IMR-90 (cell line): ENCODE measurements around the gene IL17B. TPM values are rescaled to one million over a fixed set of nuclear protein-coding genes. Genes with fewer than 3 reads are reported as not detected.
A peak's percentile ranks its signal among the peaks of the same experiment; 100 is the strongest.

Experiments used
- ATAC-seq: fragments of 200-7000 bp; cut with Tn5 transposase; 2 replicates; pipeline ENCODE4 v1.9.1; 2020; ENCODE audit warnings: low read depth, mild to moderate bottlenecking, moderate library complexity
- BruUV-seq: library from RNA; stranded (reverse); fragments of 400-500 nt; replicated peaks from 2 replicates; lab custom pipeline; 2021; lab: Mats Ljungman, UMichigan
- CTCF ChIA-PET: fragments of 300-600 bp; formaldehyde crosslinking; extraction: SDS; loops from one replicate; lab custom pipeline; 2021; ENCODE audit warnings: antibody characterized with exemption; lab: Yijun Ruan, JAX
- POLR2A ChIA-PET: fragments of 300-600 bp; sonication (Branson Sonifier 250); formaldehyde crosslinking; loops from one replicate; lab custom pipeline; 2022; ENCODE audit warnings: antibody characterized with exemption; ENCODE audit not compliant: unreplicated experiment; lab: Charles Lee
- DNase-seq: peaks from one replicate; pipeline ENCODE4 v3.0.0; 2013
- H2AFZ ChIP-seq: replicated peaks from 2 replicates; pipeline ENCODE3; 2013; ENCODE audit warnings: low read length, mild to moderate bottlenecking; ENCODE audit not compliant: poor library complexity
- H2AK5ac ChIP-seq: 2 replicates; pipeline ENCODE4 v1.6.1; 2013; ENCODE audit warnings: low read depth, low read length, inconsistent platforms
- H2AK9ac ChIP-seq: replicated peaks from 2 replicates; pipeline ENCODE3; 2013; ENCODE audit warnings: mild to moderate bottlenecking, low read depth, low read length, moderate library complexity; ENCODE audit not compliant: poor library complexity
- H2BK120ac ChIP-seq: 2 replicates; pipeline ENCODE4 v1.6.1; 2013; ENCODE audit warnings: low read depth, low read length, inconsistent platforms
- H2BK15ac ChIP-seq: 3 replicates; pipeline ENCODE4 v1.6.1; 2013; ENCODE audit warnings: low read depth, low read length, inconsistent platforms
- H2BK20ac ChIP-seq: 2 replicates; pipeline ENCODE4 v1.6.1; 2013; ENCODE audit warnings: low read depth, mild to moderate bottlenecking, inconsistent platforms, low read length, moderate library complexity
- H2BK5ac ChIP-seq: 2 replicates; pipeline ENCODE4 v1.6.1; 2013; ENCODE audit warnings: mild to moderate bottlenecking, low read depth, low read length, inconsistent platforms; ENCODE audit not compliant: poor library complexity, severe bottlenecking
- H3K14ac ChIP-seq: replicated peaks from 2 replicates; pipeline ENCODE4 v1.6.1; 2013; ENCODE audit warnings: low read depth, low read length, inconsistent platforms
- H3K18ac ChIP-seq: 2 replicates; pipeline ENCODE4 v1.6.1; 2013; ENCODE audit warnings: low read depth, low read length, control low read depth
- H3K23ac ChIP-seq: 2 replicates; pipeline ENCODE4 v1.6.1; 2013; ENCODE audit warnings: low read depth, low read length, inconsistent platforms
- H3K27ac ChIP-seq: 2 replicates; pipeline ENCODE4 v1.5.1; 2013; ENCODE audit warnings: mild to moderate bottlenecking, control low read depth, low read length; ENCODE audit not compliant: insufficient read depth
- H3K27me3 ChIP-seq: 2 replicates; pipeline ENCODE4 v1.6.1; 2013; ENCODE audit warnings: low read length; ENCODE audit not compliant: control insufficient read depth, insufficient read depth
- H3K36me3 ChIP-seq: 2 replicates; pipeline ENCODE4 v1.6.1; 2013; ENCODE audit warnings: low read length, mixed read lengths; ENCODE audit not compliant: control insufficient read depth, insufficient read depth
- H3K4ac ChIP-seq: 2 replicates; pipeline ENCODE4 v1.6.1; 2013; ENCODE audit warnings: low read depth, low read length, inconsistent platforms
- H3K4me1 ChIP-seq: 2 replicates; pipeline ENCODE4 v1.6.1; 2013; ENCODE audit warnings: low read length, mixed read lengths; ENCODE audit not compliant: control insufficient read depth, insufficient read depth
- H3K4me2 ChIP-seq: 2 replicates; pipeline ENCODE4 v1.6.1; 2013; ENCODE audit warnings: low read depth, mild to moderate bottlenecking, control low read depth, low read length, moderate library complexity
- H3K4me3 ChIP-seq: 2 replicates; pipeline ENCODE4 v1.5.1; 2013; ENCODE audit warnings: low read depth, mild to moderate bottlenecking, control low read depth, low read length, moderate library complexity; ENCODE audit not compliant: insufficient read depth
- H3K56ac ChIP-seq: 2 replicates; pipeline ENCODE4 v1.6.1; 2013; ENCODE audit warnings: low read length, inconsistent platforms; ENCODE audit not compliant: insufficient read depth; ENCODE audit errors: extremely low read depth
- H3K79me1 ChIP-seq, 2 experiments: 2 replicates each; pipeline ENCODE4 v1.6.1; 2013; ENCODE audit warnings: low read length in 2 of 2, inconsistent platforms in 1 of 2, low read depth in 1 of 2
- H3K9ac ChIP-seq: 2 replicates; pipeline ENCODE4 v1.6.1; 2013; ENCODE audit warnings: low read depth, low read length, control low read depth
- H3K9me1 ChIP-seq: 2 replicates; pipeline ENCODE4 v1.6.1; 2013; ENCODE audit warnings: low read length, inconsistent platforms; ENCODE audit not compliant: insufficient read depth
- H3K9me3 ChIP-seq: 2 replicates; pipeline ENCODE4 v1.6.1; 2013; ENCODE audit warnings: low read length; ENCODE audit not compliant: control insufficient read depth, insufficient read depth
- H4K20me1 ChIP-seq: 2 replicates; pipeline ENCODE4 v1.6.1; 2013; ENCODE audit warnings: low read length, inconsistent platforms; ENCODE audit not compliant: insufficient read depth
- H4K5ac ChIP-seq: 2 replicates; pipeline ENCODE4 v1.6.1; 2013; ENCODE audit warnings: mild to moderate bottlenecking, low read depth, low read length, control low read depth
- H4K8ac ChIP-seq, 2 experiments: 2 replicates each; pipeline ENCODE4 v1.6.1; 2013; ENCODE audit warnings: low read depth in 2 of 2, low read length in 2 of 2, control low read depth in 1 of 2, inconsistent platforms in 1 of 2
- H4K91ac ChIP-seq: 2 replicates; pipeline ENCODE4 v1.6.1; 2013; ENCODE audit warnings: low read depth, low read length, inconsistent platforms; ENCODE audit not compliant: insufficient read depth
- BHLHE40 ChIP-seq: fragments of 150-350 bp; IDR thresholded peaks from 2 replicates; pipeline ENCODE4 v1.6.1; 2016; ENCODE audit warnings: mild to moderate bottlenecking, low read depth, low read length
- CEBPB ChIP-seq: IDR thresholded peaks from 2 replicates; pipeline ENCODE4 v1.6.1; 2012; ENCODE audit warnings: low read depth, low read length, improper control_type of control experiment
- CHD1 ChIP-seq: IDR thresholded peaks from 2 replicates; pipeline ENCODE4 v1.6.1; 2012; ENCODE audit warnings: low read depth, low read length, improper control_type of control experiment
- FOS ChIP-seq: fragments of 150-350 bp; IDR thresholded peaks from 2 replicates; pipeline ENCODE4 v1.6.1; 2016; ENCODE audit warnings: low read depth, low read length
- MAFK ChIP-seq: IDR thresholded peaks from 2 replicates; pipeline ENCODE4 v1.6.1; 2012; ENCODE audit warnings: low read depth, low read length, improper control_type of control experiment
- MAZ ChIP-seq: IDR thresholded peaks from 2 replicates; pipeline ENCODE4 v1.6.1; 2012; ENCODE audit warnings: low read depth, mild to moderate bottlenecking, low read length, improper control_type of control experiment, moderate library complexity, borderline replicate concordance
- MXI1 ChIP-seq: IDR thresholded peaks from 2 replicates; pipeline ENCODE4 v1.6.1; 2012; ENCODE audit warnings: low read depth, mild to moderate bottlenecking, low read length, moderate library complexity, borderline replicate concordance
- NFE2L2 ChIP-seq: fragments of 150-350 bp; IDR thresholded peaks from 2 replicates; pipeline ENCODE4 v1.6.1; 2016; ENCODE audit warnings: low read depth, mild to moderate bottlenecking, low read length
- POLR2A ChIP-seq: IDR thresholded peaks from 2 replicates; pipeline ENCODE4 v1.6.1; 2012; ENCODE audit warnings: mild to moderate bottlenecking, low read depth, low read length
- RAD21 ChIP-seq: IDR thresholded peaks from 2 replicates; pipeline ENCODE4 v1.6.1; 2012; ENCODE audit warnings: low read length, improper control_type of control experiment
- RCOR1 ChIP-seq: IDR thresholded peaks from 2 replicates; pipeline ENCODE4 v1.6.1; 2012; ENCODE audit warnings: mild to moderate bottlenecking, low read length, improper control_type of control experiment; ENCODE audit not compliant: insufficient replicate concordance
- RFX5 ChIP-seq: IDR thresholded peaks from 2 replicates; pipeline ENCODE4 v1.8.0; 2012; ENCODE audit warnings: low read depth, mild to moderate bottlenecking, low read length, moderate library complexity
- SMC3 ChIP-seq: fragments of 150-350 bp; IDR thresholded peaks from 2 replicates; pipeline ENCODE4 v1.6.1; 2016; ENCODE audit warnings: low read depth, mild to moderate bottlenecking, antibody characterized with exemption, low read length, moderate library complexity
- dilution Hi-C: fragments of 300-500 bp; cut with HindIII; formaldehyde crosslinking; loops from one replicate; pipeline ENCODE4 v1.14.3; 2018; ENCODE audit warnings: low sequenced_read_pairs; ENCODE audit not compliant: unreplicated experiment
- in situ Hi-C: fragments of 300-500 bp; cut with MboI; formaldehyde crosslinking; loops from 3 replicates; pipeline ENCODE4 v1.14.3; 2019; ENCODE audit warnings: low sequenced_read_pairs, inconsistent platforms, mixed read lengths
- intact Hi-C: fragments of 100-400 bp; cut with micrococcal nuclease; formaldehyde crosslinking; loops from 2 replicates; pipeline ENCODE4 v1.10.0; 2022
- polyA plus RNA-seq, 3 experiments: library from polyadenylated mRNA; depleted of rRNA; stranded (reverse); fragments of >200 nt; gene quantifications; 2 replicates each; pipeline ENCODE4 v1.2.3, GENCODE V29; 2012; ENCODE audit warnings: low replicate concordance in 1 of 3
- total RNA-seq: library from RNA; depleted of rRNA; stranded (reverse); fragments of >200 nt; gene quantifications from 2 replicates; pipeline ENCODE4 v1.2.3, GENCODE V29; 2012
- TF ChIP-seq, protein P1 (sequence below): fragments of 150-350 bp; IDR thresholded peaks from 2 replicates; pipeline ENCODE4 v1.6.1; 2017; ENCODE audit warnings: mild to moderate bottlenecking, antibody characterized with exemption, low read length, low read depth
- TF ChIP-seq, protein P2 (sequence below): fragments of 150-350 bp; IDR thresholded peaks from 2 replicates; pipeline ENCODE4 v1.6.1; 2016; ENCODE audit warnings: low read depth, mild to moderate bottlenecking, low read length, moderate library complexity, borderline replicate concordance
- TF ChIP-seq, protein P3 (sequence below): conservative IDR thresholded peaks from 2 replicates; pipeline ENCODE4 v1.5.1; 2012; ENCODE audit warnings: mild to moderate bottlenecking, low read depth, low read length, improper control_type of control experiment

Gene IL17B
- total and polyA plus RNA-seq, 2 of the 4 experiments (the other 2 are of a cell fraction) = 0.31 TPM; not detected in 1

DNA sequence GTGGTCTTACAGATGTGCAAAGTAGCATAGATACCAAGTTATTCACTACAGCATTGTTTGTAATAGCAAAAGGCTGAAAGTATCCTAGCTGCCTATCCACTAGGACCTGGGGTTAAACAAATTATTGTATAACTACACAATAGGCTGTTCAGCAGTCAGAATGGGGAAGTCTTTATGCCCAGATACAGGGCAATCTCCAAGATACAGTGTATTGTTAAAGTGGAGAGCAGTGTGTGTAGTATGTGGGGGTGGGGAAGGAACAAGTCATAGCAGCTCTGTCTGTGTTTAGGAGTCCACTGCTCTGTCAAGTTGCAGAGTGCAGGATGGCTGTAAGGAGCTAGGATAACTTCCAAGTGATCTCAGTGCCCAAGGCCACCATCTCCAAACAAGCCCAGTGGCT, 15.7 kb downstream of the IL17B start:
- POLR2A ChIA-PET = no interaction called here
- H2BK120ac ChIP-seq = no peak overlapping the region

More for the DNA sequence above, 15.7 kb downstream of the IL17B start:
- no peak overlapping the region for H3K18ac ChIP-seq
- no peak overlapping the region for H4K91ac ChIP-seq
- H3K23ac ChIP-seq = no peak overlapping the region
- intact Hi-C loops (no loop called here), dilution Hi-C loops (no loop called here), in situ Hi-C loops (no loop called here)
- no peak overlapping the region for H3K4ac ChIP-seq
- no peak overlapping the region for H3K4me2 ChIP-seq
- ATAC-seq (no peak), DNase-seq (no peak)
- H3K56ac ChIP-seq = no peak overlapping the region
- H4K5ac ChIP-seq = no peak overlapping the region
- no peak overlapping the region for H2BK15ac ChIP-seq
- H3K9me1 ChIP-seq = no peaks in the 10 kb centered on the region; the same call in none of the 2 replicates
- peak overlapping the region; percentile 15 for H2AK9ac ChIP-seq
- no peak overlapping the region for H2BK20ac ChIP-seq
- H3K27me3 ChIP-seq = no peaks in the 10 kb centered on the region
- no peak for TF ChIP-seq MAZ
- no peak for TF ChIP-seq NFE2L2
- no peak for TF ChIP-seq CHD1
- no peak for TF ChIP-seq SMC3
- TF ChIP-seq FOS = no peak
- TF ChIP-seq, protein P1, sequence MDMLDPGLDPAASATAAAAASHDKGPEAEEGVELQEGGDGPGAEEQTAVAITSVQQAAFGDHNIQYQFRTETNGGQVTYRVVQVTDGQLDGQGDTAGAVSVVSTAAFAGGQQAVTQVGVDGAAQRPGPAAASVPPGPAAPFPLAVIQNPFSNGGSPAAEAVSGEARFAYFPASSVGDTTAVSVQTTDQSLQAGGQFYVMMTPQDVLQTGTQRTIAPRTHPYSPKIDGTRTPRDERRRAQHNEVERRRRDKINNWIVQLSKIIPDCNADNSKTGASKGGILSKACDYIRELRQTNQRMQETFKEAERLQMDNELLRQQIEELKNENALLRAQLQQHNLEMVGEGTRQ = no peak
- no peak for TF ChIP-seq POLR2A
- TF ChIP-seq, protein P2, sequence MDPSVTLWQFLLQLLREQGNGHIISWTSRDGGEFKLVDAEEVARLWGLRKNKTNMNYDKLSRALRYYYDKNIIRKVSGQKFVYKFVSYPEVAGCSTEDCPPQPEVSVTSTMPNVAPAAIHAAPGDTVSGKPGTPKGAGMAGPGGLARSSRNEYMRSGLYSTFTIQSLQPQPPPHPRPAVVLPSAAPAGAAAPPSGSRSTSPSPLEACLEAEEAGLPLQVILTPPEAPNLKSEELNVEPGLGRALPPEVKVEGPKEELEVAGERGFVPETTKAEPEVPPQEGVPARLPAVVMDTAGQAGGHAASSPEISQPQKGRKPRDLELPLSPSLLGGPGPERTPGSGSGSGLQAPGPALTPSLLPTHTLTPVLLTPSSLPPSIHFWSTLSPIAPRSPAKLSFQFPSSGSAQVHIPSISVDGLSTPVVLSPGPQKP = no peak
- TF ChIP-seq, protein P3, sequence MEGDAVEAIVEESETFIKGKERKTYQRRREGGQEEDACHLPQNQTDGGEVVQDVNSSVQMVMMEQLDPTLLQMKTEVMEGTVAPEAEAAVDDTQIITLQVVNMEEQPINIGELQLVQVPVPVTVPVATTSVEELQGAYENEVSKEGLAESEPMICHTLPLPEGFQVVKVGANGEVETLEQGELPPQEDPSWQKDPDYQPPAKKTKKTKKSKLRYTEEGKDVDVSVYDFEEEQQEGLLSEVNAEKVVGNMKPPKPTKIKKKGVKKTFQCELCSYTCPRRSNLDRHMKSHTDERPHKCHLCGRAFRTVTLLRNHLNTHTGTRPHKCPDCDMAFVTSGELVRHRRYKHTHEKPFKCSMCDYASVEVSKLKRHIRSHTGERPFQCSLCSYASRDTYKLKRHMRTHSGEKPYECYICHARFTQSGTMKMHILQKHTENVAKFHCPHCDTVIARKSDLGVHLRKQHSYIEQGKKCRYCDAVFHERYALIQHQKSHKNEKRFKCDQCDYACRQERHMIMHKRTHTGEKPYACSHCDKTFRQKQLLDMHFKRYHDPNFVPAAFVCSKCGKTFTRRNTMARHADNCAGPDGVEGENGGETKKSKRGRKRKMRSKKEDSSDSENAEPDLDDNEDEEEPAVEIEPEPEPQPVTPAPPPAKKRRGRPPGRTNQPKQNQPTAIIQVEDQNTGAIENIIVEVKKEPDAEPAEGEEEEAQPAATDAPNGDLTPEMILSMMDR = no peak
- TF ChIP-seq MAFK = no peak
- no peak for TF ChIP-seq BHLHE40
- TF ChIP-seq RAD21 = no peak
- TF ChIP-seq MXI1 = no peak
- no peak for TF ChIP-seq CEBPB
- TF ChIP-seq RCOR1 = no peak
- TF ChIP-seq RFX5 = no peak
- H3K9ac ChIP-seq = no peak overlapping the region
- no peak overlapping the region for H2BK5ac ChIP-seq
- H3K4me1 ChIP-seq = 0 out of 2 replicates have a peak, but pooled peaks cover 2% of the 10 kb centered on the region
- H4K20me1 ChIP-seq = no peaks in the 10 kb centered on the region
- no peaks in the 10 kb centered on the region for H3K9me3 ChIP-seq
- no peak overlapping the region for H4K8ac ChIP-seq
- no peaks in the 10 kb centered on the region for H3K36me3 ChIP-seq
- H3K4me3 ChIP-seq = no peak overlapping the region
- H3K27ac ChIP-seq = no peak overlapping the region
- CTCF ChIA-PET = no interaction called here
- no TSS peak for BruUV-seq
- no peak overlapping the region for H2AK5ac ChIP-seq
- no peak overlapping the region for H3K14ac ChIP-seq
- peaks cover 0 to 10% of the 10 kb centered on the region in 2 experiments; a peak in 1 of 4 replicates for H3K79me1 ChIP-seq
- no peak overlapping the region for H2AFZ ChIP-seq
